Vagina (tissue), 2 donors: ENCODE measurements around the gene INTS6. TPM values are rescaled to one million over a fixed set of nuclear protein-coding genes. Genes with fewer than 3 reads are reported as not detected.
A peak's percentile ranks its signal among the peaks of the same experiment; 100 is the strongest.

Source experiments
- DNase-seq, 2 donors: peaks; one replicate each; pipeline ENCODE4 v3.0.0-alpha.2; 2017; ENCODE audit errors: extremely low spot score in 2 of 2
- H3K27ac ChIP-seq: fragments of 200-600 bp; sonication (generic); one replicate; pipeline ENCODE4 v1.5.1; 2019
- H3K27me3 ChIP-seq: fragments of 200-600 bp; sonication (generic); one replicate; pipeline ENCODE4 v1.5.1; 2019
- H3K36me3 ChIP-seq, 2 donors: fragments of 200-600 bp; sonication (generic); one replicate each; pipeline ENCODE4 v1.5.1; 2017 to 2019
- H3K4me1 ChIP-seq: fragments of 200-600 bp; sonication (generic); one replicate; pipeline ENCODE4 v1.5.1; 2019
- H3K4me3 ChIP-seq, 2 donors: fragments of 200-600 bp; sonication (generic); 1 replicate in 1 of 2; 2 replicates in 1 of 2; pipeline ENCODE4 v1.5.1; 2016 to 2019
- H3K9me3 ChIP-seq: fragments of 200-600 bp; sonication (generic); one replicate; pipeline ENCODE4 v1.5.1; 2019
- POLR2A ChIP-seq, 2 donors: fragments of 450-650 bp; IDR thresholded peaks; one replicate each; pipeline ENCODE4 v1.6.1; 2017; ENCODE audit warnings: antibody characterized with exemption in 2 of 2, mild to moderate bottlenecking in 2 of 2, moderate library complexity in 2 of 2
- POLR2AphosphoS5 ChIP-seq, 2 donors: sonication (generic); formaldehyde crosslinking; IDR thresholded peaks; one replicate each; pipeline ENCODE4 v1.9.0; 2017; ENCODE audit warnings: antibody characterized with exemption in 2 of 2, mild to moderate bottlenecking in 2 of 2, low read depth in 1 of 2; ENCODE audit not compliant: insufficient read depth in 1 of 2
- intact Hi-C: fragments of 100-400 bp; cut with DNase I; formaldehyde crosslinking; loops from one replicate; pipeline ENCODE4 v1.15.1; 2023
- total RNA-seq: library from RNA; depleted of rRNA; stranded (reverse); fragments of >200 nt; gene quantifications from one replicate; pipeline ENCODE4 v1.2.3, GENCODE V29; 2016
- TF ChIP-seq, protein P1 (sequence below), 3 experiments: fragments of 450-650 bp in 2 of 3; fragments of 200-600 bp in 1 of 3; sonication (generic) in 1 of 3; IDR thresholded peaks; one replicate each; pipeline ENCODE4 v1.5.1; 2017 to 2019; ENCODE audit warnings: antibody characterized with exemption in 3 of 3, mild to moderate bottlenecking in 2 of 3, moderate library complexity in 2 of 3

The INTS6 gene
- total RNA-seq, 1 donor from 2014 or later: 56.2 TPM

- Histone ChIP-seq H3K27me3 (no peaks in the 10 kb centered on the region), H3K27ac (peak overlapping the region; percentile 100), H3K4me1 (peaks cover 28% of the 10 kb centered on the region), H3K4me3 (peak overlapping the region; percentile 94 to 99), H3K9me3 (no peaks in the 10 kb centered on the region), H3K36me3 (peaks cover 0 to 31% of the 10 kb centered on the region in 2 donors)
- TF ChIP-seq, protein P1, sequence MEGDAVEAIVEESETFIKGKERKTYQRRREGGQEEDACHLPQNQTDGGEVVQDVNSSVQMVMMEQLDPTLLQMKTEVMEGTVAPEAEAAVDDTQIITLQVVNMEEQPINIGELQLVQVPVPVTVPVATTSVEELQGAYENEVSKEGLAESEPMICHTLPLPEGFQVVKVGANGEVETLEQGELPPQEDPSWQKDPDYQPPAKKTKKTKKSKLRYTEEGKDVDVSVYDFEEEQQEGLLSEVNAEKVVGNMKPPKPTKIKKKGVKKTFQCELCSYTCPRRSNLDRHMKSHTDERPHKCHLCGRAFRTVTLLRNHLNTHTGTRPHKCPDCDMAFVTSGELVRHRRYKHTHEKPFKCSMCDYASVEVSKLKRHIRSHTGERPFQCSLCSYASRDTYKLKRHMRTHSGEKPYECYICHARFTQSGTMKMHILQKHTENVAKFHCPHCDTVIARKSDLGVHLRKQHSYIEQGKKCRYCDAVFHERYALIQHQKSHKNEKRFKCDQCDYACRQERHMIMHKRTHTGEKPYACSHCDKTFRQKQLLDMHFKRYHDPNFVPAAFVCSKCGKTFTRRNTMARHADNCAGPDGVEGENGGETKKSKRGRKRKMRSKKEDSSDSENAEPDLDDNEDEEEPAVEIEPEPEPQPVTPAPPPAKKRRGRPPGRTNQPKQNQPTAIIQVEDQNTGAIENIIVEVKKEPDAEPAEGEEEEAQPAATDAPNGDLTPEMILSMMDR (IDR thresholded peaks at IDR 0.05): no peak
- TF ChIP-seq POLR2AphosphoS5 (IDR thresholded peaks at IDR 0.05; ENCODE audit: insufficient read depth in 1 of 2, low read depth in 1 of 2): peak in 1 of 2 donors; percentile 52
- no peak for TF ChIP-seq POLR2A (IDR thresholded peaks at IDR 0.05)
- DNase-seq: peak in 1 of 2 donors; percentile 92
- intact Hi-C loops: loop anchor here (2.0 kb wide), 2 partner anchors 133 to 351 kb away; partner anchors contain the start of gene WDFY2
Observed at GRCh38 chr13:51451467-51452360, 1.1 kb downstream of the INTS6 start.

DNA sequence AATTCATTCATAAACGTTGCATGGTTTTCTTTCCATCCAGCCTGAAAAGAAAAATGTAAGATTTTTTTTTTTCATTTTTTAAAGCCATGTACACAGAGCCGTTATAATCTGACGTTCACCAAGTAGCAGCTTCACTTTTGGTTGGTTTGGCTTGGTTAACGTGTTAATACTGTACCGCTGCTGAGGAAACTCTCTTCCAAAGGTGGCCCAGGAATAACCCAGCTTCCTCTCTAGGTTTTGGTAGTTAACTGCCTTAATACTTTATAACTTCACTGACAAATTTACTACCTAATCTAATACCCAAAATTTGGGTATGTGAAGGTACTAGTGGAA lies 1.7 kb downstream of the INTS6 start:
- intact Hi-C loops: no loop called here

GRCh38 chr13:51449018-51449417 lies 3.8 kb downstream of the INTS6 start:
- no peaks in the 10 kb centered on the region for H3K9me3 ChIP-seq
- H3K27ac ChIP-seq: no peak overlapping the region
- intact Hi-C loops: no loop called here
- no peak overlapping the region for H3K4me3 ChIP-seq
- peaks cover 14% of the 10 kb centered on the region for H3K4me1 ChIP-seq
- TF ChIP-seq, protein P1 (IDR thresholded peaks at IDR 0.05): no peak
- TF ChIP-seq POLR2AphosphoS5 (IDR thresholded peaks at IDR 0.05; ENCODE audit: insufficient read depth in 1 of 2, low read depth in 1 of 2): no peak
- TF ChIP-seq POLR2A (IDR thresholded peaks at IDR 0.05): no peak
- H3K36me3 ChIP-seq: peaks cover 0 to 15% of the 10 kb centered on the region in 2 donors
- no peak for DNase-seq
- no peaks in the 10 kb centered on the region for H3K27me3 ChIP-seq

More for the DNA sequence above, 1.7 kb downstream of the INTS6 start:
- peak overlapping the region; percentile 100 for H3K27ac ChIP-seq
- peaks cover 28% of the 10 kb centered on the region for H3K4me1 ChIP-seq
- DNase-seq: no peak
- peaks cover 0 to 27% of the 10 kb centered on the region in 2 donors for H3K36me3 ChIP-seq
- H3K4me3 ChIP-seq: peak overlapping the region; percentile 94 to 99
- H3K9me3 ChIP-seq: no peaks in the 10 kb centered on the region
- TF ChIP-seq, protein P1 (IDR thresholded peaks at IDR 0.05): no peak
- TF ChIP-seq POLR2AphosphoS5 (IDR thresholded peaks at IDR 0.05; ENCODE audit: insufficient read depth in 1 of 2, low read depth in 1 of 2) (no peak), POLR2A (IDR thresholded peaks at IDR 0.05) (no peak)
- H3K27me3 ChIP-seq: no peaks in the 10 kb centered on the region

DNA sequence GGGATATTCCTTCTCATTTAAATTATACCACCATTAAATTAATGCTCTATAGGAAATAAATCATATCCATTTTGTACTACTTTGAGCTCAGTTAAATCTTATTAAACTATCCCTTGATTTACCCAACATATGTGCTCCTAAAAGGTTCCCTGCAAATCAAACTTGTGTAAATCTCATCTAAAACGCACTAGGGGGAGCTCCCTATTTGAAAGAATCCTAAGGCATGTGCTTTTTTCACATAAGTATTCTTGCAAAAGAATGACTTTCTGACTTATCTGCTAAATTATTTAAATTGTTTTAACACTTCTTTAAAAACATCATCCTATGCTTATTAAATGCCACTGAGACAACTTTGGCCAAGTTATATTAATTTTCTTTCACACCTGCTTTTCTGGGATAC lies 7.9 kb downstream of the INTS6 start:
- intact Hi-C loops: no loop called here
- TF ChIP-seq, protein P1 (IDR thresholded peaks at IDR 0.05): no peak
- TF ChIP-seq POLR2AphosphoS5 (IDR thresholded peaks at IDR 0.05; ENCODE audit: insufficient read depth in 1 of 2, low read depth in 1 of 2) (no peak), POLR2A (IDR thresholded peaks at IDR 0.05) (no peak)

GRCh38 chr13:51440381-51440780 lies 12.5 kb downstream of the INTS6 start:
- no peak overlapping the region for H3K4me3 ChIP-seq
- intact Hi-C loops: no loop called here
- TF ChIP-seq, protein P1 (IDR thresholded peaks at IDR 0.05): no peak
- TF ChIP-seq POLR2AphosphoS5 (IDR thresholded peaks at IDR 0.05; ENCODE audit: insufficient read depth in 1 of 2, low read depth in 1 of 2) (no peak), POLR2A (IDR thresholded peaks at IDR 0.05) (no peak)
- H3K27ac ChIP-seq: no peak overlapping the region
- H3K4me1 ChIP-seq: no peaks in the 10 kb centered on the region
- H3K36me3 ChIP-seq: no peaks in the 10 kb centered on the region
- no peaks in the 10 kb centered on the region for H3K27me3 ChIP-seq
- H3K9me3 ChIP-seq: no peaks in the 10 kb centered on the region
- no peak for DNase-seq

More for the DNA sequence above, 7.9 kb downstream of the INTS6 start:
- Histone ChIP-seq H3K27me3 (no peaks in the 10 kb centered on the region), H3K9me3 (no peaks in the 10 kb centered on the region), H3K36me3 (peaks cover 0 to 8% of the 10 kb centered on the region in 2 donors), H3K4me3 (no peak overlapping the region), H3K4me1 (no peaks in the 10 kb centered on the region), H3K27ac (no peak overlapping the region)
- no peak for DNase-seq
